GM12892 (cell line): Measurements from ENCODE around the gene GIGYF2.

Experiments used
- POLR2A ChIP-seq: IDR thresholded peaks from 2 replicates; pipeline ENCODE4 v1.6.1; 2011; ENCODE audit warnings: low read depth, low read length, control low read depth
- POLR2AphosphoS5 ChIP-seq: IDR thresholded peaks from 2 replicates; pipeline ENCODE4 v1.6.1; 2011; ENCODE audit warnings: low read depth, low read length, control low read depth

DNA sequence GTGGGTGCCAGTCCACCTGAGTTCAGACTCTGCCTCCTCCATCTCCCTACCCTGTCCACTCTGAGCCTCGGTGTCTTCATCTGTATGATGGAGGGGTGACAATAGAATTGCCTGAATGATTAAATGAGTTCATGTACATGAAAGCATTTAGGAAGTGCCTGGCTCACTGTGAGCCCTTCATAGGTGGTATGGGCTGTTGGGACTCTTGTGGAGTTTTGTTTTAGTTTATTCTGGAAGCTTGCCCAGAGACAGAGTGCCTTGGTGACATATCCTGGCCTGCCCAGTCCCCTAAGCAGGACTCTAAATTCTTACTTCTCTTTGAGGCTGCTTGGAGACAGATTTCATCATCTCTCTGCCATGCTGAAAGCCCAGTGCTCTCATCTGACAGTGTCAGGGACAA, 24.5 kb upstream of the GIGYF2 start:
- TF ChIP-seq POLR2A (no peak), POLR2AphosphoS5 (no peak)
